ENCODE measurements around the gene ABCC5.
A peak's percentile ranks its signal among the peaks of the same experiment; 100 is the strongest.

ABCC5 gene

GRCh38 chr3:183884097-183884426 is 133.6 kb downstream of the ABCC5 start:
- Histone ChIP-seq H3F3A (ENCODE audit: control insufficient read depth, insufficient read depth) (no peaks in the 10 kb centered on the region), H3K36me3 (ENCODE audit: control insufficient read depth, low read length) (peaks cover 6% of the 10 kb centered on the region), H3K4me1 (ENCODE audit: control insufficient read depth, low read length) (peaks cover 21% of the 10 kb centered on the region), H3K27ac (ENCODE audit: low read depth, low read length) (peak overlapping the region; percentile 31), H3K79me2 (ENCODE audit: control insufficient read depth, low read length) (peaks cover 54% of the 10 kb centered on the region), H3K9me3 (ENCODE audit: control insufficient read depth, insufficient read depth, low read length) (no peaks in the 10 kb centered on the region), H3K4me3 (ENCODE audit: low read length) (peak overlapping the region; percentile 91), H3K4me2 (ENCODE audit: low read length) (peak overlapping the region; percentile 85), H3K27me3 (ENCODE audit: control insufficient read depth, low read length) (peaks cover 7% of the 10 kb centered on the region; the same call in 1 of the 2 replicates), H3K9me2 (replicated peaks; ENCODE audit: control insufficient read depth, low read length) (no peaks in the 10 kb centered on the region), H4K20me1 (ENCODE audit: control insufficient read depth, insufficient read depth, low read depth, low read length) (0 out of 2 replicates have a peak, but pooled peaks cover under 1% of the 10 kb centered on the region)
- TF ChIP-seq EZH2phosphoT487 (IDR thresholded peaks at IDR 0.05; ENCODE audit: borderline replicate concordance, low read length) = no peak
- TF ChIP-seq, protein P1, sequence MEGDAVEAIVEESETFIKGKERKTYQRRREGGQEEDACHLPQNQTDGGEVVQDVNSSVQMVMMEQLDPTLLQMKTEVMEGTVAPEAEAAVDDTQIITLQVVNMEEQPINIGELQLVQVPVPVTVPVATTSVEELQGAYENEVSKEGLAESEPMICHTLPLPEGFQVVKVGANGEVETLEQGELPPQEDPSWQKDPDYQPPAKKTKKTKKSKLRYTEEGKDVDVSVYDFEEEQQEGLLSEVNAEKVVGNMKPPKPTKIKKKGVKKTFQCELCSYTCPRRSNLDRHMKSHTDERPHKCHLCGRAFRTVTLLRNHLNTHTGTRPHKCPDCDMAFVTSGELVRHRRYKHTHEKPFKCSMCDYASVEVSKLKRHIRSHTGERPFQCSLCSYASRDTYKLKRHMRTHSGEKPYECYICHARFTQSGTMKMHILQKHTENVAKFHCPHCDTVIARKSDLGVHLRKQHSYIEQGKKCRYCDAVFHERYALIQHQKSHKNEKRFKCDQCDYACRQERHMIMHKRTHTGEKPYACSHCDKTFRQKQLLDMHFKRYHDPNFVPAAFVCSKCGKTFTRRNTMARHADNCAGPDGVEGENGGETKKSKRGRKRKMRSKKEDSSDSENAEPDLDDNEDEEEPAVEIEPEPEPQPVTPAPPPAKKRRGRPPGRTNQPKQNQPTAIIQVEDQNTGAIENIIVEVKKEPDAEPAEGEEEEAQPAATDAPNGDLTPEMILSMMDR (IDR thresholded peaks at IDR 0.05; ENCODE audit: low read depth, low read length, poor library complexity, severe bottlenecking) = no peak

- peaks cover 7% of the 10 kb centered on the region; the same call in 1 of the 2 replicates for H3K27me3 ChIP-seq (ENCODE audit: control insufficient read depth, low read length)
- H3K4me1 ChIP-seq (ENCODE audit: control insufficient read depth, low read length) = peaks cover 21% of the 10 kb centered on the region
- H3K27ac ChIP-seq (ENCODE audit: low read depth, low read length) = peak overlapping the region; percentile 31
- no peaks in the 10 kb centered on the region for H3F3A ChIP-seq (ENCODE audit: control insufficient read depth, insufficient read depth)
- H3K36me3 ChIP-seq (ENCODE audit: control insufficient read depth, low read length) = peaks cover 8% of the 10 kb centered on the region
- peak overlapping the region; percentile 91 for H3K4me3 ChIP-seq (ENCODE audit: low read length)
- TF ChIP-seq EZH2phosphoT487 (IDR thresholded peaks at IDR 0.05; ENCODE audit: borderline replicate concordance, low read length) = no peak
- TF ChIP-seq, protein P1 (IDR thresholded peaks at IDR 0.05; ENCODE audit: low read depth, low read length, poor library complexity, severe bottlenecking) = no peak
- peaks cover 60% of the 10 kb centered on the region for H3K79me2 ChIP-seq (ENCODE audit: control insufficient read depth, low read length)
- H4K20me1 ChIP-seq (ENCODE audit: control insufficient read depth, insufficient read depth, low read depth, low read length) = 0 out of 2 replicates have a peak, but pooled peaks cover 3% of the 10 kb centered on the region
- no peaks in the 10 kb centered on the region for H3K9me2 ChIP-seq (replicated peaks; ENCODE audit: control insufficient read depth, low read length)
- H3K4me2 ChIP-seq (ENCODE audit: low read length) = peak overlapping the region; percentile 85
- no peaks in the 10 kb centered on the region for H3K9me3 ChIP-seq (ENCODE audit: control insufficient read depth, insufficient read depth, low read length)
These were observed 134.2 kb downstream of the ABCC5 start for GRCh38 chr3:183883291-183884096.

- no peak overlapping the region for H3K4me2 ChIP-seq (ENCODE audit: low read length)
- H3K36me3 ChIP-seq (ENCODE audit: control insufficient read depth, low read length) = peaks cover 8% of the 10 kb centered on the region
- no peaks in the 10 kb centered on the region for H3K9me3 ChIP-seq (ENCODE audit: control insufficient read depth, insufficient read depth, low read length)
- no peaks in the 10 kb centered on the region for H3K9me2 ChIP-seq (replicated peaks; ENCODE audit: control insufficient read depth, low read length)
- no peaks in the 10 kb centered on the region for H3F3A ChIP-seq (ENCODE audit: control insufficient read depth, insufficient read depth)
- no peak overlapping the region for H3K4me3 ChIP-seq (ENCODE audit: low read length)
- H4K20me1 ChIP-seq (ENCODE audit: control insufficient read depth, insufficient read depth, low read depth, low read length) = 0 out of 2 replicates have a peak, but pooled peaks cover 3% of the 10 kb centered on the region
- H3K4me1 ChIP-seq (ENCODE audit: control insufficient read depth, low read length) = peaks cover 20% of the 10 kb centered on the region
- TF ChIP-seq, protein P1 (IDR thresholded peaks at IDR 0.05; ENCODE audit: low read depth, low read length, poor library complexity, severe bottlenecking) = no peak
- TF ChIP-seq EZH2phosphoT487 (IDR thresholded peaks at IDR 0.05; ENCODE audit: borderline replicate concordance, low read length) = no peak
- H3K79me2 ChIP-seq (ENCODE audit: control insufficient read depth, low read length) = peaks cover 87% of the 10 kb centered on the region
- H3K27me3 ChIP-seq (ENCODE audit: control insufficient read depth, low read length) = no peaks in the 10 kb centered on the region
- no peak overlapping the region for H3K27ac ChIP-seq (ENCODE audit: low read depth, low read length)
These were observed 137.6 kb downstream of the ABCC5 start for GRCh38 chr3:183880121-183880520.
